Astrocyte (in vitro differentiated cells and primary cell): ENCODE results near the gene PLEKHA8.

ENCODE experiments used
- EZH2 ChIP-seq: IDR thresholded peaks from 2 replicates; pipeline ENCODE4 v1.6.1; 2012; ENCODE audit warnings: mild to moderate bottlenecking, low read length, inconsistent platforms; ENCODE audit not compliant: insufficient read depth
- TF ChIP-seq, protein P1 (sequence below): IDR thresholded peaks from 2 replicates; pipeline ENCODE4 v1.5.1; 2011; ENCODE audit warnings: low read depth, mild to moderate bottlenecking, inconsistent platforms, low read length, moderate library complexity; ENCODE audit not compliant: insufficient read depth

DNA sequence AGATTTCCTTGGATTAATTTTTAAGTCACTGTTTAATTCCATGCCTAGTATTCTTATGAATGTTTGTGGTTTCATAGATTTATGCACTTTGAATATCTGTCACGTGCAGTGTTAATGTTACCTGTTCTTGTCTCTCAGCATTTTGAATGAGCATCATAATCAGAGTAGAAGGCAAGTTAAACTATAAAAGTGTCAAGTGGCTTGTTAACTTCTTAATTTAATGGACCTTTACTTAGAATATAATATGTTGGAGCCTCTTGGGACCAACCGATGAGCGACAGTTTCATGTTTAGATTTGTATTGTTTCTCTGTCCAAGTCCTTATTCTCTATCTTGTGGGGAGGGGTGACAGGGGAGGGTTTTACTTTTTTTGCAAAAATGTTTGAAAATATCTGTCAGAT, 56.0 kb downstream of the PLEKHA8 start:
- no peak for TF ChIP-seq EZH2
- TF ChIP-seq, protein P1, sequence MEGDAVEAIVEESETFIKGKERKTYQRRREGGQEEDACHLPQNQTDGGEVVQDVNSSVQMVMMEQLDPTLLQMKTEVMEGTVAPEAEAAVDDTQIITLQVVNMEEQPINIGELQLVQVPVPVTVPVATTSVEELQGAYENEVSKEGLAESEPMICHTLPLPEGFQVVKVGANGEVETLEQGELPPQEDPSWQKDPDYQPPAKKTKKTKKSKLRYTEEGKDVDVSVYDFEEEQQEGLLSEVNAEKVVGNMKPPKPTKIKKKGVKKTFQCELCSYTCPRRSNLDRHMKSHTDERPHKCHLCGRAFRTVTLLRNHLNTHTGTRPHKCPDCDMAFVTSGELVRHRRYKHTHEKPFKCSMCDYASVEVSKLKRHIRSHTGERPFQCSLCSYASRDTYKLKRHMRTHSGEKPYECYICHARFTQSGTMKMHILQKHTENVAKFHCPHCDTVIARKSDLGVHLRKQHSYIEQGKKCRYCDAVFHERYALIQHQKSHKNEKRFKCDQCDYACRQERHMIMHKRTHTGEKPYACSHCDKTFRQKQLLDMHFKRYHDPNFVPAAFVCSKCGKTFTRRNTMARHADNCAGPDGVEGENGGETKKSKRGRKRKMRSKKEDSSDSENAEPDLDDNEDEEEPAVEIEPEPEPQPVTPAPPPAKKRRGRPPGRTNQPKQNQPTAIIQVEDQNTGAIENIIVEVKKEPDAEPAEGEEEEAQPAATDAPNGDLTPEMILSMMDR = no peak
